ENCODE data around the gene CASP7.

Gene CASP7

GRCh38 chr10:113697595-113697994, 17.9 kb downstream of the CASP7 start:
- H3K27ac ChIP-seq (ENCODE audit: low read depth, low read length, poor library complexity, severe bottlenecking) = no peak overlapping the region
- H3K79me2 ChIP-seq (ENCODE audit: insufficient read depth, low read length) = no peaks in the 10 kb centered on the region; the same call in 1 of the 2 replicates
- no peaks in the 10 kb centered on the region for H3K4me1 ChIP-seq (ENCODE audit: insufficient read depth, low read length, severe bottlenecking)
- no peaks in the 10 kb centered on the region for H3F3A ChIP-seq (ENCODE audit: insufficient read depth, low read length)
- peaks cover 60% of the 10 kb centered on the region for H3K36me3 ChIP-seq (ENCODE audit: insufficient read depth, low read length)
- H3K4me2 ChIP-seq (ENCODE audit: low read length) = no peak overlapping the region
- H3K9me3 ChIP-seq (ENCODE audit: low read length) = peaks cover 15% of the 10 kb centered on the region; the same call in 1 of the 2 replicates
- no peaks in the 10 kb centered on the region for H4K20me1 ChIP-seq (ENCODE audit: insufficient read depth, low read length)
- H3K9me2 ChIP-seq (ENCODE audit: low read depth, low read length) = no peaks in the 10 kb centered on the region
- H3K9ac ChIP-seq (ENCODE audit: low read length) = no peak overlapping the region
- H2AFZ ChIP-seq (ENCODE audit: low read length) = no peak overlapping the region
- no peaks in the 10 kb centered on the region for H3K27me3 ChIP-seq (ENCODE audit: insufficient read depth, low read length)
- TF ChIP-seq EZH2 (IDR thresholded peaks at IDR 0.05; ENCODE audit: borderline replicate concordance, low read length) (no peak), CTCF (IDR thresholded peaks at IDR 0.05; ENCODE audit: low read length) (no peak)
- no peak overlapping the region for H3K4me3 ChIP-seq (ENCODE audit: low read depth, low read length, poor library complexity, severe bottlenecking)

- Histone ChIP-seq H3K4me2 (ENCODE audit: low read length) (no peak overlapping the region), H2AFZ (ENCODE audit: low read length) (no peak overlapping the region), H3K4me3 (ENCODE audit: low read depth, low read length, poor library complexity, severe bottlenecking) (no peak overlapping the region), H4K20me1 (ENCODE audit: insufficient read depth, low read length) (no peaks in the 10 kb centered on the region), H3K27me3 (ENCODE audit: insufficient read depth, low read length) (no peaks in the 10 kb centered on the region), H3K4me1 (ENCODE audit: insufficient read depth, low read length, severe bottlenecking) (peaks cover 14% of the 10 kb centered on the region), H3K9me2 (ENCODE audit: low read depth, low read length) (no peaks in the 10 kb centered on the region), H3K36me3 (ENCODE audit: insufficient read depth, low read length) (peaks cover 9% of the 10 kb centered on the region), H3K9me3 (ENCODE audit: low read length) (no peaks in the 10 kb centered on the region), H3K79me2 (ENCODE audit: insufficient read depth, low read length) (no peaks in the 10 kb centered on the region), H3F3A (ENCODE audit: insufficient read depth, low read length) (no peaks in the 10 kb centered on the region), H3K27ac (ENCODE audit: low read depth, low read length, poor library complexity, severe bottlenecking) (no peak overlapping the region), H3K9ac (ENCODE audit: low read length) (no peak overlapping the region)
- TF ChIP-seq EZH2 (IDR thresholded peaks at IDR 0.05; ENCODE audit: borderline replicate concordance, low read length) (no peak), CTCF (IDR thresholded peaks at IDR 0.05; ENCODE audit: low read length) (peak; percentile 64)
Observed at GRCh38 chr10:113704637-113705343, 25.1 kb downstream of the CASP7 start.

- Histone ChIP-seq H3K79me2 (ENCODE audit: insufficient read depth, low read length) (no peaks in the 10 kb centered on the region), H3K9me2 (ENCODE audit: low read depth, low read length) (no peaks in the 10 kb centered on the region), H2AFZ (ENCODE audit: low read length) (no peak overlapping the region), H3K36me3 (ENCODE audit: insufficient read depth, low read length) (peaks cover 6% of the 10 kb centered on the region), H3F3A (ENCODE audit: insufficient read depth, low read length) (no peaks in the 10 kb centered on the region), H3K4me3 (ENCODE audit: low read depth, low read length, poor library complexity, severe bottlenecking) (no peak overlapping the region), H3K4me1 (ENCODE audit: insufficient read depth, low read length, severe bottlenecking) (peaks cover 14% of the 10 kb centered on the region), H3K9me3 (ENCODE audit: low read length) (no peaks in the 10 kb centered on the region), H4K20me1 (ENCODE audit: insufficient read depth, low read length) (no peaks in the 10 kb centered on the region), H3K9ac (ENCODE audit: low read length) (no peak overlapping the region), H3K4me2 (ENCODE audit: low read length) (no peak overlapping the region), H3K27ac (ENCODE audit: low read depth, low read length, poor library complexity, severe bottlenecking) (no peak overlapping the region), H3K27me3 (ENCODE audit: insufficient read depth, low read length) (no peaks in the 10 kb centered on the region)
- TF ChIP-seq EZH2 (IDR thresholded peaks at IDR 0.05; ENCODE audit: borderline replicate concordance, low read length) = no peak
- peak; percentile 0; the same call in 1 of the 2 replicates for TF ChIP-seq CTCF (IDR thresholded peaks at IDR 0.05; ENCODE audit: low read length)
Observed at GRCh38 chr10:113705344-113705652, 25.6 kb downstream of the CASP7 start.
